ENCODE results near the gene BPIFB4. TPM values are rescaled to one million over a fixed set of nuclear protein-coding genes. Genes with fewer than 3 reads are reported as not detected.

BPIFB4 gene
- polyA plus RNA-seq (2013, experiment 1 of 2) = not detected
- polyA plus RNA-seq (2013, experiment 2 of 2) = not detected

GRCh38 chr20:33079259-33079658 lies at the start of gene BPIFB4:
Gene BPIFB4, plus strand, starts transcription at chr20:33079643. Its CDS starts 1,884 bp downstream, at chr20:33081527.
- 91 to 100% methylated on average over 2 of the region's 2 CpGs for WGBS, 2 experiments (ENCODE audit: insufficient coverage in 2 of 2)
- Histone ChIP-seq H3K4me1 (ENCODE audit: control insufficient read depth, insufficient read depth, low read length, poor library complexity, severe bottlenecking) (peaks cover 10% of the 10 kb centered on the region), H3K9me3 (ENCODE audit: control insufficient read depth, low read length) (no peaks in the 10 kb centered on the region), H3K27ac (ENCODE audit: low read depth, low read length, severe bottlenecking) (no peak within 1 kb of the TSS), H3K4me3 (ENCODE audit: extremely low read depth, insufficient read depth, low read length, poor library complexity, severe bottlenecking) (no peak within 1 kb of the TSS), H3K36me3 (ENCODE audit: control insufficient read depth, insufficient read depth, low read length) (no peaks in the 10 kb centered on the region)

GRCh38 chr20:33030076-33030475 lies 49.4 kb upstream of the BPIFB4 start:
- no peaks in the 10 kb centered on the region for H3K36me3 ChIP-seq (ENCODE audit: control insufficient read depth, insufficient read depth, low read length)
- 92 to 94% methylated on average over 4 to 7 of the region's 9 CpGs for WGBS, 2 experiments (ENCODE audit: insufficient coverage in 2 of 2)
- H3K4me3 ChIP-seq (ENCODE audit: extremely low read depth, insufficient read depth, low read length, poor library complexity, severe bottlenecking) = no peak overlapping the region
- H3K27ac ChIP-seq (ENCODE audit: low read depth, low read length, severe bottlenecking) = no peak overlapping the region
- H3K4me1 ChIP-seq (ENCODE audit: control insufficient read depth, insufficient read depth, low read length, poor library complexity, severe bottlenecking) = no peaks in the 10 kb centered on the region
- no peaks in the 10 kb centered on the region for H3K9me3 ChIP-seq (ENCODE audit: control insufficient read depth, low read length)

- Histone ChIP-seq H3K9me3 (ENCODE audit: control insufficient read depth, low read length) (no peaks in the 10 kb centered on the region), H3K4me1 (ENCODE audit: control insufficient read depth, insufficient read depth, low read length, poor library complexity, severe bottlenecking) (no peaks in the 10 kb centered on the region), H3K4me3 (ENCODE audit: extremely low read depth, insufficient read depth, low read length, poor library complexity, severe bottlenecking) (no peak overlapping the region), H3K36me3 (ENCODE audit: control insufficient read depth, insufficient read depth, low read length) (no peaks in the 10 kb centered on the region), H3K27ac (ENCODE audit: low read depth, low read length, severe bottlenecking) (no peak overlapping the region)
- 95% methylated on average over 4 to 5 of the region's 6 CpGs for WGBS, 2 experiments (ENCODE audit: insufficient coverage in 2 of 2)
Measured at GRCh38 chr20:33030569-33030968, 48.9 kb upstream of the BPIFB4 start.

GRCh38 chr20:33031531-33031930 lies 47.9 kb upstream of the BPIFB4 start, which contains the start of gene BPIFB6:
Gene BPIFB6, plus strand, starts transcription at chr20:33031648. Its CDS starts 0 bp downstream, at chr20:33031648.
- H3K4me3 ChIP-seq (ENCODE audit: extremely low read depth, insufficient read depth, low read length, poor library complexity, severe bottlenecking) = no peak within 1 kb of the TSS
- H3K27ac ChIP-seq (ENCODE audit: low read depth, low read length, severe bottlenecking) = no peak within 1 kb of the TSS
- no peaks in the 10 kb centered on the region for H3K9me3 ChIP-seq (ENCODE audit: control insufficient read depth, low read length)
- 90% methylated on average over 5 of the region's 10 CpGs; no CpG with 5 or more reads in 1 of the 2 experiments for WGBS, 2 experiments (ENCODE audit: insufficient coverage in 2 of 2)
- H3K4me1 ChIP-seq (ENCODE audit: control insufficient read depth, insufficient read depth, low read length, poor library complexity, severe bottlenecking) = no peaks in the 10 kb centered on the region
- H3K36me3 ChIP-seq (ENCODE audit: control insufficient read depth, insufficient read depth, low read length) = no peaks in the 10 kb centered on the region

- WGBS, 2 experiments (ENCODE audit: insufficient coverage in 2 of 2) = 84 to 87% methylated on average over 3 to 5 of the region's 6 CpGs
- Histone ChIP-seq H3K4me3 (ENCODE audit: extremely low read depth, insufficient read depth, low read length, poor library complexity, severe bottlenecking) (no peak overlapping the region), H3K4me1 (ENCODE audit: control insufficient read depth, insufficient read depth, low read length, poor library complexity, severe bottlenecking) (no peaks in the 10 kb centered on the region), H3K9me3 (ENCODE audit: control insufficient read depth, low read length) (no peaks in the 10 kb centered on the region), H3K27ac (ENCODE audit: low read depth, low read length, severe bottlenecking) (no peak overlapping the region), H3K36me3 (ENCODE audit: control insufficient read depth, insufficient read depth, low read length) (no peaks in the 10 kb centered on the region)
Measured at GRCh38 chr20:33032555-33032954, 46.9 kb upstream of the BPIFB4 start.

- Histone ChIP-seq H3K4me1 (ENCODE audit: control insufficient read depth, insufficient read depth, low read length, poor library complexity, severe bottlenecking) (no peaks in the 10 kb centered on the region), H3K36me3 (ENCODE audit: control insufficient read depth, insufficient read depth, low read length) (no peaks in the 10 kb centered on the region), H3K9me3 (ENCODE audit: control insufficient read depth, low read length) (no peaks in the 10 kb centered on the region), H3K27ac (ENCODE audit: low read depth, low read length, severe bottlenecking) (no peak overlapping the region), H3K4me3 (ENCODE audit: extremely low read depth, insufficient read depth, low read length, poor library complexity, severe bottlenecking) (no peak overlapping the region)
- WGBS, 2 experiments (ENCODE audit: insufficient coverage in 2 of 2) = 71 to 95% methylated on average over 3 to 4 of the region's 5 CpGs
Measured at GRCh38 chr20:33033381-33033780, 46.1 kb upstream of the BPIFB4 start.

GRCh38 chr20:33034115-33034514 lies 45.3 kb upstream of the BPIFB4 start:
- 85 to 93% methylated on average over 2 of the region's 5 CpGs for WGBS, 2 experiments (ENCODE audit: insufficient coverage in 2 of 2)
- H3K4me3 ChIP-seq (ENCODE audit: extremely low read depth, insufficient read depth, low read length, poor library complexity, severe bottlenecking) = no peak overlapping the region
- no peaks in the 10 kb centered on the region for H3K4me1 ChIP-seq (ENCODE audit: control insufficient read depth, insufficient read depth, low read length, poor library complexity, severe bottlenecking)
- H3K36me3 ChIP-seq (ENCODE audit: control insufficient read depth, insufficient read depth, low read length) = no peaks in the 10 kb centered on the region
- no peak overlapping the region for H3K27ac ChIP-seq (ENCODE audit: low read depth, low read length, severe bottlenecking)
- no peaks in the 10 kb centered on the region for H3K9me3 ChIP-seq (ENCODE audit: control insufficient read depth, low read length)

GRCh38 chr20:33034901-33035492 lies 44.4 kb upstream of the BPIFB4 start:
- H3K27ac ChIP-seq (ENCODE audit: low read depth, low read length, severe bottlenecking) = no peak overlapping the region
- no peak overlapping the region for H3K4me3 ChIP-seq (ENCODE audit: extremely low read depth, insufficient read depth, low read length, poor library complexity, severe bottlenecking)
- no peaks in the 10 kb centered on the region for H3K36me3 ChIP-seq (ENCODE audit: control insufficient read depth, insufficient read depth, low read length)
- H3K4me1 ChIP-seq (ENCODE audit: control insufficient read depth, insufficient read depth, low read length, poor library complexity, severe bottlenecking) = no peaks in the 10 kb centered on the region
- no peaks in the 10 kb centered on the region for H3K9me3 ChIP-seq (ENCODE audit: control insufficient read depth, low read length)
- 81 to 88% methylated on average over 5 of the region's 6 CpGs for WGBS, 2 experiments (ENCODE audit: insufficient coverage in 2 of 2)

- no peak overlapping the region for H3K27ac ChIP-seq (ENCODE audit: low read depth, low read length, severe bottlenecking)
- WGBS, 2 experiments (ENCODE audit: insufficient coverage in 2 of 2) = 72 to 80% methylated on average over 5 of the region's 5 CpGs
- no peaks in the 10 kb centered on the region for H3K4me1 ChIP-seq (ENCODE audit: control insufficient read depth, insufficient read depth, low read length, poor library complexity, severe bottlenecking)
- H3K4me3 ChIP-seq (ENCODE audit: extremely low read depth, insufficient read depth, low read length, poor library complexity, severe bottlenecking) = no peak overlapping the region
- H3K36me3 ChIP-seq (ENCODE audit: control insufficient read depth, insufficient read depth, low read length) = no peaks in the 10 kb centered on the region
- H3K9me3 ChIP-seq (ENCODE audit: control insufficient read depth, low read length) = no peaks in the 10 kb centered on the region
Measured at GRCh38 chr20:33037456-33037855, 42.0 kb upstream of the BPIFB4 start.

GRCh38 chr20:33038243-33038642 lies 41.2 kb upstream of the BPIFB4 start:
- Histone ChIP-seq H3K4me3 (ENCODE audit: extremely low read depth, insufficient read depth, low read length, poor library complexity, severe bottlenecking) (no peak overlapping the region), H3K4me1 (ENCODE audit: control insufficient read depth, insufficient read depth, low read length, poor library complexity, severe bottlenecking) (no peaks in the 10 kb centered on the region), H3K9me3 (ENCODE audit: control insufficient read depth, low read length) (no peaks in the 10 kb centered on the region), H3K27ac (ENCODE audit: low read depth, low read length, severe bottlenecking) (no peak overlapping the region), H3K36me3 (ENCODE audit: control insufficient read depth, insufficient read depth, low read length) (no peaks in the 10 kb centered on the region)
- 81 to 91% methylated on average over 4 of the region's 4 CpGs for WGBS, 2 experiments (ENCODE audit: insufficient coverage in 2 of 2)

- H3K4me1 ChIP-seq (ENCODE audit: control insufficient read depth, insufficient read depth, low read length, poor library complexity, severe bottlenecking) = no peaks in the 10 kb centered on the region
- no peak overlapping the region for H3K27ac ChIP-seq (ENCODE audit: low read depth, low read length, severe bottlenecking)
- WGBS, 2 experiments (ENCODE audit: insufficient coverage in 2 of 2) = 69 to 89% methylated on average over 3 of the region's 3 CpGs
- no peak overlapping the region for H3K4me3 ChIP-seq (ENCODE audit: extremely low read depth, insufficient read depth, low read length, poor library complexity, severe bottlenecking)
- no peaks in the 10 kb centered on the region for H3K36me3 ChIP-seq (ENCODE audit: control insufficient read depth, insufficient read depth, low read length)
- H3K9me3 ChIP-seq (ENCODE audit: control insufficient read depth, low read length) = peaks cover 14% of the 10 kb centered on the region
Measured at GRCh38 chr20:33042430-33042829, 37.0 kb upstream of the BPIFB4 start.

Measured in mesodermal cell (in vitro differentiated cells).